OCI-LY7 (cell line): Measurements from ENCODE around the gene RAE1.

ENCODE experiments used
- CTCF ChIP-seq: fragments of 200-600 bp; sonication (generic); conservative IDR thresholded peaks from 2 replicates; pipeline ENCODE4 v1.5.1; 2014; ENCODE audit warnings: mild to moderate bottlenecking, antibody characterized with exemption, low read length, moderate library complexity, mixed read lengths
- EZH2phosphoT487 ChIP-seq: fragments of 200-600 bp; sonication (generic); IDR thresholded peaks from 2 replicates; pipeline ENCODE4 v1.6.1; 2018; ENCODE audit warnings: low read depth, borderline replicate concordance, mild to moderate bottlenecking, mixed run types, antibody characterized with exemption, low read length, moderate library complexity, mixed read lengths

- TF ChIP-seq CTCF (no peak), EZH2phosphoT487 (no peak)
Observed at GRCh38 chr20:57378107-57378506, 27.1 kb downstream of the RAE1 start.
